Mucosa of rectum (tissue), 2 donors: ENCODE data around the gene GPRC5C.

Experiments
- H3K27ac ChIP-seq, 2 donors: one replicate each; pipeline ENCODE4 v1.7.0; 2013; ENCODE audit warnings: inconsistent platforms in 2 of 2, low read depth in 2 of 2, low read length in 2 of 2
- H3K27me3 ChIP-seq, 2 donors: one replicate each; pipeline ENCODE4 v1.7.0; 2013; ENCODE audit warnings: low read length in 2 of 2; ENCODE audit not compliant: control insufficient read depth in 2 of 2, insufficient read depth in 2 of 2
- H3K36me3 ChIP-seq, 2 donors: one replicate each; pipeline ENCODE4 v1.7.0; 2013; ENCODE audit warnings: low read length in 2 of 2; ENCODE audit not compliant: control insufficient read depth in 2 of 2, insufficient read depth in 2 of 2
- H3K4me1 ChIP-seq, 2 donors: one replicate each; pipeline ENCODE4 v1.7.0; 2013; ENCODE audit warnings: low read length in 2 of 2, mild to moderate bottlenecking in 1 of 2; ENCODE audit not compliant: control insufficient read depth in 2 of 2, insufficient read depth in 2 of 2
- H3K4me3 ChIP-seq, 2 donors: one replicate each; pipeline ENCODE4 v1.7.0; 2013; ENCODE audit warnings: low read length in 2 of 2
- H3K9ac ChIP-seq, 2 donors: one replicate each; pipeline ENCODE4 v1.7.0; 2013; ENCODE audit warnings: low read length in 2 of 2, low read depth in 1 of 2, mild to moderate bottlenecking in 1 of 2
- H3K9me3 ChIP-seq, 2 donors: one replicate each; pipeline ENCODE4 v1.7.0; 2013; ENCODE audit warnings: low read length in 2 of 2; ENCODE audit not compliant: control insufficient read depth in 2 of 2
- donor health status: healthy.
- donor health status: Normal muscosa, but diverticular disease.

The GPRC5C gene

GRCh38 chr17:74391771-74392170, 40.1 kb upstream of the GPRC5C start:
- H3K9me3 ChIP-seq: no peaks in the 10 kb centered on the region
- H3K27ac ChIP-seq: no peak overlapping the region
- no peak overlapping the region for H3K9ac ChIP-seq
- H3K4me1 ChIP-seq: peaks cover 8 to 22% of the 10 kb centered on the region in 2 donors
- no peak overlapping the region for H3K4me3 ChIP-seq
- no peaks in the 10 kb centered on the region for H3K27me3 ChIP-seq
- H3K36me3 ChIP-seq: no peaks in the 10 kb centered on the region

GRCh38 chr17:74392848-74393247, 39.0 kb upstream of the GPRC5C start:
- Histone ChIP-seq H3K4me1 (peaks cover 2 to 14% of the 10 kb centered on the region in 2 donors), H3K27ac (no peak overlapping the region), H3K27me3 (no peaks in the 10 kb centered on the region), H3K9me3 (no peaks in the 10 kb centered on the region), H3K36me3 (no peaks in the 10 kb centered on the region), H3K9ac (no peak overlapping the region), H3K4me3 (no peak overlapping the region)

- Histone ChIP-seq H3K27me3 (no peaks in the 10 kb centered on the region), H3K36me3 (no peaks in the 10 kb centered on the region), H3K4me1 (peaks cover 0 to 12% of the 10 kb centered on the region in 2 donors), H3K9me3 (no peaks in the 10 kb centered on the region), H3K9ac (no peak overlapping the region), H3K4me3 (no peak overlapping the region), H3K27ac (no peak overlapping the region)
These were observed 38.4 kb upstream of the GPRC5C start for GRCh38 chr17:74393346-74393942.

- H3K4me3 ChIP-seq: no peak overlapping the region
- H3K9me3 ChIP-seq: no peaks in the 10 kb centered on the region
- peaks cover 0 to 12% of the 10 kb centered on the region in 2 donors for H3K4me1 ChIP-seq
- no peaks in the 10 kb centered on the region for H3K36me3 ChIP-seq
- no peaks in the 10 kb centered on the region for H3K27me3 ChIP-seq
- peak overlapping the region in 1 of 2 donors; percentile 39 for H3K9ac ChIP-seq
- H3K27ac ChIP-seq: peak overlapping the region; percentile 24 to 53
These were observed 37.5 kb upstream of the GPRC5C start for GRCh38 chr17:74394275-74394950.

- no peaks in the 10 kb centered on the region for H3K9me3 ChIP-seq
- H3K27ac ChIP-seq: peak overlapping the region; percentile 24 to 53
- peaks cover 0 to 12% of the 10 kb centered on the region in 2 donors for H3K4me1 ChIP-seq
- H3K9ac ChIP-seq: peak overlapping the region in 1 of 2 donors; percentile 39
- H3K4me3 ChIP-seq: no peak overlapping the region
- no peaks in the 10 kb centered on the region for H3K36me3 ChIP-seq
- H3K27me3 ChIP-seq: no peaks in the 10 kb centered on the region
These were observed 36.9 kb upstream of the GPRC5C start for GRCh38 chr17:74394977-74395376.

GRCh38 chr17:74396567-74396966, 35.3 kb upstream of the GPRC5C start:
- H3K4me1 ChIP-seq: peaks cover 0 to 12% of the 10 kb centered on the region in 2 donors
- no peak overlapping the region for H3K9ac ChIP-seq
- H3K27me3 ChIP-seq: no peaks in the 10 kb centered on the region
- H3K4me3 ChIP-seq: no peak overlapping the region
- no peak overlapping the region for H3K27ac ChIP-seq
- no peaks in the 10 kb centered on the region for H3K9me3 ChIP-seq
- no peaks in the 10 kb centered on the region for H3K36me3 ChIP-seq

GRCh38 chr17:74402048-74402447, 29.8 kb upstream of the GPRC5C start:
- Histone ChIP-seq H3K4me3 (no peak overlapping the region), H3K4me1 (no peaks in the 10 kb centered on the region), H3K9me3 (no peaks in the 10 kb centered on the region), H3K9ac (no peak overlapping the region), H3K36me3 (no peaks in the 10 kb centered on the region), H3K27ac (no peak overlapping the region), H3K27me3 (no peaks in the 10 kb centered on the region)

GRCh38 chr17:74403512-74404137, 28.3 kb upstream of the GPRC5C start:
- peaks cover 0 to 3% of the 10 kb centered on the region in 2 donors for H3K4me1 ChIP-seq
- H3K27me3 ChIP-seq: no peaks in the 10 kb centered on the region
- H3K36me3 ChIP-seq: no peaks in the 10 kb centered on the region
- no peak overlapping the region for H3K9ac ChIP-seq
- no peak overlapping the region for H3K27ac ChIP-seq
- H3K4me3 ChIP-seq: no peak overlapping the region
- H3K9me3 ChIP-seq: no peaks in the 10 kb centered on the region

GRCh38 chr17:74404218-74404617, 27.7 kb upstream of the GPRC5C start:
- Histone ChIP-seq H3K27ac (no peak overlapping the region), H3K9me3 (no peaks in the 10 kb centered on the region), H3K4me3 (no peak overlapping the region), H3K36me3 (no peaks in the 10 kb centered on the region), H3K4me1 (peaks cover 0 to 3% of the 10 kb centered on the region in 2 donors), H3K9ac (no peak overlapping the region), H3K27me3 (no peaks in the 10 kb centered on the region)

- no peaks in the 10 kb centered on the region for H3K36me3 ChIP-seq
- H3K9me3 ChIP-seq: no peaks in the 10 kb centered on the region
- no peak overlapping the region for H3K4me3 ChIP-seq
- no peak overlapping the region for H3K27ac ChIP-seq
- no peak overlapping the region for H3K9ac ChIP-seq
- H3K27me3 ChIP-seq: no peaks in the 10 kb centered on the region
- H3K4me1 ChIP-seq: peaks cover 0 to 3% of the 10 kb centered on the region in 2 donors
These were observed 27.1 kb upstream of the GPRC5C start for GRCh38 chr17:74404789-74405188.
